ENCODE data around the gene NRROS.

DNA sequence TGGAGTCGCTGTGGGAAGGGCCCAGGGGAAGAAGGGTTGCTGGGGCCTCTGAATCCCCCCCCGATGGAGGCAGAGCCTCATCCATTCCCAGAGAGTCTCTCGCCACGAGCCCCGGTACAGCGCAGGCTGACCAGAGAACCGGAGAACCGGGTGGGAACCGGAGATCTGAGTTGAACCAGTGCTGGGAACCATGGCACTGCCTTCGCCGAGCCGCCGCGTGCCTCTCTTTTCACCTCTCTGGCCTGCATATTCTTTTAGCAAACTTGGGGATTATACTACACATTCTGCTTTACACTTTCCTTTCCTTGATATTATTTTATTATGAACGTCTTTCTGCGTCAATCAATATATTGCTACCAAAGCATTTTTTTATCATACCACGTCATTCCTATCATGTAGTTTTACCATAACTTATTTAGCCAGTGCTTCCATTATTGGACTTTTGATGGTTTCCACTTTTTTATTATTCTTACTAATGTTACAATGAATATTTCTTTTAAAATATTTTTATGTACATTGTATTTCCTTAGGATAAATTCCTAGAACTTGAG lies 7.2 kb downstream of the NRROS start:
- TF ChIP-seq, protein P1, sequence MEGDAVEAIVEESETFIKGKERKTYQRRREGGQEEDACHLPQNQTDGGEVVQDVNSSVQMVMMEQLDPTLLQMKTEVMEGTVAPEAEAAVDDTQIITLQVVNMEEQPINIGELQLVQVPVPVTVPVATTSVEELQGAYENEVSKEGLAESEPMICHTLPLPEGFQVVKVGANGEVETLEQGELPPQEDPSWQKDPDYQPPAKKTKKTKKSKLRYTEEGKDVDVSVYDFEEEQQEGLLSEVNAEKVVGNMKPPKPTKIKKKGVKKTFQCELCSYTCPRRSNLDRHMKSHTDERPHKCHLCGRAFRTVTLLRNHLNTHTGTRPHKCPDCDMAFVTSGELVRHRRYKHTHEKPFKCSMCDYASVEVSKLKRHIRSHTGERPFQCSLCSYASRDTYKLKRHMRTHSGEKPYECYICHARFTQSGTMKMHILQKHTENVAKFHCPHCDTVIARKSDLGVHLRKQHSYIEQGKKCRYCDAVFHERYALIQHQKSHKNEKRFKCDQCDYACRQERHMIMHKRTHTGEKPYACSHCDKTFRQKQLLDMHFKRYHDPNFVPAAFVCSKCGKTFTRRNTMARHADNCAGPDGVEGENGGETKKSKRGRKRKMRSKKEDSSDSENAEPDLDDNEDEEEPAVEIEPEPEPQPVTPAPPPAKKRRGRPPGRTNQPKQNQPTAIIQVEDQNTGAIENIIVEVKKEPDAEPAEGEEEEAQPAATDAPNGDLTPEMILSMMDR (IDR thresholded peaks at IDR 0.05), result no peak
- TF ChIP-seq EP300 (IDR thresholded peaks at IDR 0.05), result no peak

Data from tibial nerve (tissue), 4 donors.